Measurements from ENCODE around the gene EOLA1.

DNA sequence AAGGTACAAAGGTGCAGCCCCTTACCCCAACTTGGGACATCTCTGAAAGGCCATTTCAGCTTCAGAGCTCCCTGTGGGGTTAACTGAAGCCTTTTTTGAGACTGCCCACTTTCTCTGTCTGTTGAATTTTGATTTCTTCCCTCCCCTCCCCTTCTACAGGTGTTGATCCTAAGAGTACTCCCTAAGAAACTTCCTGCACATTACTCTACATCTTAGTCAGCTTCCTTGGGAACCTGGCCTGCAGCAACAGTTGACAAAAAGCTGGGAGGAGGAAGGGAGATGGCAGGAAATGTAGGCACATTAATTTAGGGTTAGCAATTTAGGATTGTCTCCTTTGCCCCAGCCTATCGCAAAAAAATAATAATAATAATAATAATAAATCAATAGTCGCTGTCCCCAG is 34.5 kb upstream of the EOLA1 start:
- no peak for TF ChIP-seq CTCF (IDR thresholded peaks at IDR 0.05)
- TF ChIP-seq EP300 (IDR thresholded peaks at IDR 0.05) = no peak
- TF ChIP-seq POLR2A (IDR thresholded peaks at IDR 0.05) = no peak
- no peak for TF ChIP-seq POLR2AphosphoS5 (IDR thresholded peaks at IDR 0.05)
